MM.1S (cell line): Measurements from ENCODE around the gene LRRC8A.

ENCODE experiments used
- EZH2phosphoT487 ChIP-seq: fragments of 300-600 bp; sonication (generic); IDR thresholded peaks from 2 replicates; pipeline ENCODE4 v1.6.1; 2018; ENCODE audit warnings: antibody characterized with exemption, low read length
- TF ChIP-seq, protein P1 (sequence below): fragments of 300-600 bp; sonication (generic); IDR thresholded peaks from 2 replicates; pipeline ENCODE4 v1.5.1; 2016; ENCODE audit warnings: antibody characterized with exemption, low read length, mixed read lengths

DNA sequence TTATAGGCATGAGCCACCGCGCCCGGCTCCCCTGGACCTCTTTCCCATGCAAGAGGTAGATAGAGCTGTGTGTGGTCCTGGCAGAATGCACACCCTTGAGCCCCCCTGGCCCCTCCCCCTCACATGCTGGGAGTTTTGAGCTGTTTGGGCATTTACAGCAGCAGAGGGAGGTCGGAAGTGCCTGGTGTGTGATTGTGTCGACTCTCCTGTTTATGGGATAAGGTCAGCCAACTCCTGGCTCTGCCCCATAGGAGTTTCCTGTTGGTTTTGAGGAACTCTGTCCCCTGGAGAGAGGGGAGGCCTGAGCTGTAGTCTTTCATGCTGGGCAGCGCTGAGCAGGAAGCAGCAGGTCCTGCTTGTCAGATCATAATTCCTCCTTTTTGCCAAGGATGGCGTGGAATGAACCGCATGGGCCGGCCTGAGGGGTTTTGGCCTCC lies 6.0 kb downstream of the LRRC8A start:
- TF ChIP-seq, protein P1, sequence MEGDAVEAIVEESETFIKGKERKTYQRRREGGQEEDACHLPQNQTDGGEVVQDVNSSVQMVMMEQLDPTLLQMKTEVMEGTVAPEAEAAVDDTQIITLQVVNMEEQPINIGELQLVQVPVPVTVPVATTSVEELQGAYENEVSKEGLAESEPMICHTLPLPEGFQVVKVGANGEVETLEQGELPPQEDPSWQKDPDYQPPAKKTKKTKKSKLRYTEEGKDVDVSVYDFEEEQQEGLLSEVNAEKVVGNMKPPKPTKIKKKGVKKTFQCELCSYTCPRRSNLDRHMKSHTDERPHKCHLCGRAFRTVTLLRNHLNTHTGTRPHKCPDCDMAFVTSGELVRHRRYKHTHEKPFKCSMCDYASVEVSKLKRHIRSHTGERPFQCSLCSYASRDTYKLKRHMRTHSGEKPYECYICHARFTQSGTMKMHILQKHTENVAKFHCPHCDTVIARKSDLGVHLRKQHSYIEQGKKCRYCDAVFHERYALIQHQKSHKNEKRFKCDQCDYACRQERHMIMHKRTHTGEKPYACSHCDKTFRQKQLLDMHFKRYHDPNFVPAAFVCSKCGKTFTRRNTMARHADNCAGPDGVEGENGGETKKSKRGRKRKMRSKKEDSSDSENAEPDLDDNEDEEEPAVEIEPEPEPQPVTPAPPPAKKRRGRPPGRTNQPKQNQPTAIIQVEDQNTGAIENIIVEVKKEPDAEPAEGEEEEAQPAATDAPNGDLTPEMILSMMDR = no peak
- TF ChIP-seq EZH2phosphoT487 = no peak
